GM12878 (cell line): ENCODE data around the gene TKTL1. TPM values are rescaled to one million over a fixed set of nuclear protein-coding genes. Genes with fewer than 3 reads are reported as not detected.

ENCODE experiments used
- ATAC-seq: fragments of 200-7000 bp; cut with Tn5 transposase; 3 replicates; pipeline ENCODE4 v1.9.1; 2020; ENCODE audit warnings: mild to moderate bottlenecking, moderate library complexity
- BruUV-seq: library from RNA; stranded (reverse); fragments of 400-500 nt; replicated peaks from 2 replicates; lab custom pipeline; 2021; lab: Mats Ljungman, UMichigan
- CTCF ChIA-PET: fragments of 300-600 bp; sonication (Branson Sonifier 250); formaldehyde crosslinking; extraction: SDS; loops from one replicate; lab custom pipeline; 2021; ENCODE audit warnings: inconsistent platforms; lab: Yijun Ruan, JAX
- POLR2A ChIA-PET: fragments of 350-600 bp; formaldehyde crosslinking; extraction: SDS; loops from one replicate; lab custom pipeline; 2021; ENCODE audit warnings: inconsistent platforms; lab: Charles Lee
- RAD21 ChIA-PET: fragments of 300-600 bp; sonication (Branson Sonifier 250); formaldehyde crosslinking; loops from one replicate; lab custom pipeline; 2023; ENCODE audit warnings: antibody characterized with exemption; ENCODE audit not compliant: unreplicated experiment; lab: Charles Lee
- SMC1A ChIA-PET: fragments of 300-600 bp; sonication (Branson Sonifier 250); formaldehyde crosslinking; loops from one replicate; lab custom pipeline; 2023; ENCODE audit not compliant: unreplicated experiment, uncharacterized antibody; lab: Charles Lee
- DNase-seq: peaks from one replicate; pipeline ENCODE4 v3.0.0-alpha.2; 2011; ENCODE audit warnings: low read depth, low spot score
- FAIRE-seq: peaks from 3 replicates; lab custom pipeline; 2011; peaks lifted over from hg19 to GRCh38; lab: Jason Lieb, UNC
- H2AFZ ChIP-seq: 2 replicates; pipeline ENCODE4 v1.6.0; 2011; ENCODE audit warnings: low read depth, low read length, control low read depth; ENCODE audit not compliant: control insufficient read depth
- H3K27ac ChIP-seq: 2 replicates; pipeline ENCODE4 v1.5.1; 2011; ENCODE audit warnings: control low read depth; ENCODE audit not compliant: control insufficient read depth, insufficient read depth
- H3K27me3 ChIP-seq, 2 experiments: replicated peaks in 1 of 2; 2 replicates each; pipeline versions ENCODE4 v1.6.0 to v1.6.1; 2011; ENCODE audit warnings: low read length in 1 of 2; ENCODE audit not compliant: control insufficient read depth in 2 of 2, insufficient read depth in 2 of 2
- H3K36me3 ChIP-seq, 2 experiments: 2 replicates each; pipeline ENCODE4 v1.5.1; 2011; ENCODE audit warnings: low read length in 1 of 2; ENCODE audit not compliant: control insufficient read depth in 2 of 2, insufficient read depth in 2 of 2
- H3K4me1 ChIP-seq: 2 replicates; pipeline ENCODE4 v1.6.1; 2011; ENCODE audit warnings: mild to moderate bottlenecking, low read length, moderate library complexity, mixed read lengths; ENCODE audit not compliant: control insufficient read depth, insufficient read depth
- H3K4me2 ChIP-seq: 2 replicates; pipeline ENCODE4 v1.6.0; 2011; ENCODE audit warnings: control low read depth; ENCODE audit not compliant: control insufficient read depth, insufficient read depth
- H3K4me3 ChIP-seq: fragments of 200-600 bp; sonication (generic); 2 replicates; pipeline ENCODE4 v1.5.1; 2016
- H3K79me2 ChIP-seq: 2 replicates; pipeline ENCODE4 v1.6.0; 2011; ENCODE audit warnings: low read length; ENCODE audit not compliant: control insufficient read depth, insufficient read depth
- H3K9ac ChIP-seq: 2 replicates; pipeline ENCODE4 v1.8.0; 2011; ENCODE audit warnings: low read length, control low read depth, mixed read lengths; ENCODE audit not compliant: control insufficient read depth, insufficient read depth
- H3K9me3 ChIP-seq: replicated peaks from 3 replicates; pipeline ENCODE4 v1.5.1; 2011; ENCODE audit warnings: mild to moderate bottlenecking, low read length; ENCODE audit not compliant: control insufficient read depth, insufficient read depth
- H4K20me1 ChIP-seq: 2 replicates; pipeline ENCODE4 v1.6.0; 2011; ENCODE audit not compliant: control insufficient read depth, insufficient read depth
- ATF3 ChIP-seq: IDR thresholded peaks from 2 replicates; pipeline ENCODE4 v1.6.1; 2011; ENCODE audit warnings: low read depth, mild to moderate bottlenecking, low read length, moderate library complexity, borderline replicate concordance; ENCODE audit errors: extremely low read depth
- BCL11A ChIP-seq: IDR thresholded peaks from 2 replicates; pipeline ENCODE4 v1.6.1; 2011; ENCODE audit warnings: low read depth, low read length
- CBX3 ChIP-seq: fragments of 200-600 bp; sonication (generic); IDR thresholded peaks from 2 replicates; pipeline ENCODE4 v1.6.1; 2016; ENCODE audit warnings: low read depth, borderline replicate concordance
- EP300 ChIP-seq, 2 experiments: fragments of 150-350 bp in 1 of 2; IDR thresholded peaks; 2 replicates each; pipeline ENCODE4 v1.6.1; 2011 to 2012; ENCODE audit warnings: low read depth in 2 of 2, low read length in 2 of 2, borderline replicate concordance in 1 of 2, improper control_type of control experiment in 1 of 2, inconsistent platforms in 1 of 2; ENCODE audit not compliant: control insufficient read depth in 1 of 2
- FOXM1 ChIP-seq: IDR thresholded peaks from 2 replicates; pipeline ENCODE4 v1.6.1; 2012; ENCODE audit warnings: low read depth, mild to moderate bottlenecking, inconsistent platforms, low read length, moderate library complexity
- SIN3A ChIP-seq: IDR thresholded peaks from 2 replicates; pipeline ENCODE4 v1.6.1; 2012; ENCODE audit warnings: low read depth, low read length, improper control_type of control experiment
- SREBF1 ChIP-seq: IDR thresholded peaks from 2 replicates; pipeline ENCODE4 v1.6.1; 2012; ENCODE audit warnings: mild to moderate bottlenecking, low read length
- TARDBP ChIP-seq: IDR thresholded peaks from 2 replicates; pipeline ENCODE4 v1.6.1; 2016; ENCODE audit warnings: borderline replicate concordance
- USF2 ChIP-seq: IDR thresholded peaks from 2 replicates; pipeline ENCODE4 v1.6.1; 2011; ENCODE audit warnings: low read depth, low read length, improper control_type of control experiment, borderline replicate concordance
- WGBS: methylation state at CpG from one replicate; pipeline ENCODE4 v1.1.6; 2016; ENCODE audit warnings: low lambda C conversion rate; ENCODE audit not compliant: insufficient replicate concordance, insufficient coverage; ENCODE audit errors: missing lambda C conversion rate; 5-methylcytosine and 5-hydroxymethylcytosine counted together
- in situ Hi-C: fragments of 300-500 bp; cut with MboI; formaldehyde crosslinking; loops from 9 replicates; pipeline ENCODE4 v1.14.3; 2018; ENCODE audit warnings: mixed read lengths
- intact Hi-C: fragments of 100-400 bp; cut with micrococcal nuclease; formaldehyde crosslinking; loops from one replicate; pipeline ENCODE4 v1.14.2; 2022; ENCODE audit not compliant: unreplicated experiment
- polyA plus RNA-seq, 11 experiments: library from polyadenylated mRNA; depleted of rRNA in 4 of 11; unstranded in 6 of 11; stranded (reverse) in 5 of 11; fragments of >200 nt; fragmentation: Nextera tagmentation in 4 of 11; fragmentation: Illumina TruSeq in 1 of 11; extraction: Ambion mirVana in 4 of 11; extraction: Trizol in 1 of 11; gene quantifications; 1 replicate in 1 of 11; 2 replicates in 10 of 11; pipeline versions ENCODE4 v1.2.1 to v1.2.3, GENCODE V29; 2011 to 2016; ENCODE audit warnings: inconsistent platforms in 2 of 11, missing spikeins in 2 of 11, low read depth in 1 of 11
- total RNA-seq, 4 experiments: library from RNA; depleted of rRNA in 3 of 4; stranded (reverse); fragments of >200 nt in 3 of 4; fragmentation: Illumina TruSeq in 1 of 4; extraction: Trizol in 1 of 4; gene quantifications; 2 replicates each; pipeline versions ENCODE4 v1.2.1 to v1.2.3, GENCODE V29; 2013 to 2021
- TF ChIP-seq, protein P1 (sequence below): fragments of 450-650 bp; IDR thresholded peaks from 2 replicates; pipeline ENCODE4 v1.6.1; 2017; ENCODE audit warnings: mild to moderate bottlenecking, low read depth, inconsistent platforms; ENCODE audit not compliant: poor library complexity, severe bottlenecking

TKTL1 gene
- total and polyA plus RNA-seq, 10 of the 15 experiments (the other 5 are each of a cell fraction or from before 2014, with no cell fraction given), result 0.01 to 0.07 TPM; not detected in 8

DNA sequence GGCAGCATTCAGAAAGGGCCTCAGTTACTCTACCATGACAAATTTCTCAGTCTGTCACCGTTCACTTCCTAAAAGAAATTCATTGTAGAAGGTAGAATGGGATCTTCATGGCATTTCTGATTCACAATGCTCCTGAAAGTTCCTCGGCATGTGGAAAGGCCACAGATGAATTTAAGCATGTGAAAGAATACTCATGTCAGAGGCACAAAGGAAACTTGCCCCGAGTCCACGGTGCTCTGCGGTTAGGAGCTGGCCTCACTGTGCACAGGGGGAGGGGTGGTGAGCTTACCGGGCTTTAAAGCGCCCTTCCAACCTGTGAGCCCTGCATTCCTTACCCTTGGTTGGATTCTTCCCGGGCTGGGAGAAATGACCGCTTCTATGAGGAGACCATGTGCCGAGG is 9.3 kb downstream of the TKTL1 start (continued):
- TF ChIP-seq USF2 (no peak), SIN3A (no peak)

GRCh38 chrX:154305541-154306205 is 10.1 kb downstream of the TKTL1 start:
- no peak for ATAC-seq

More at GRCh38 chrX:154305541-154306205, 10.1 kb downstream of the TKTL1 start:
- DNase-seq (no peak), FAIRE-seq (no peak)
- no peak overlapping the region for H2AFZ ChIP-seq
- TF ChIP-seq CBX3 (no peak), ATF3 (no peak), BCL11A (no peak), TARDBP (no peak), SREBF1 (no peak), EP300 (IDR thresholded peaks at IDR 0.05; ENCODE audit: borderline replicate concordance in 1 of 2, control insufficient read depth in 1 of 2, low read depth in 2 of 2, low read length in 2 of 2) (no peak), FOXM1 (no peak)
- TF ChIP-seq, protein P1, sequence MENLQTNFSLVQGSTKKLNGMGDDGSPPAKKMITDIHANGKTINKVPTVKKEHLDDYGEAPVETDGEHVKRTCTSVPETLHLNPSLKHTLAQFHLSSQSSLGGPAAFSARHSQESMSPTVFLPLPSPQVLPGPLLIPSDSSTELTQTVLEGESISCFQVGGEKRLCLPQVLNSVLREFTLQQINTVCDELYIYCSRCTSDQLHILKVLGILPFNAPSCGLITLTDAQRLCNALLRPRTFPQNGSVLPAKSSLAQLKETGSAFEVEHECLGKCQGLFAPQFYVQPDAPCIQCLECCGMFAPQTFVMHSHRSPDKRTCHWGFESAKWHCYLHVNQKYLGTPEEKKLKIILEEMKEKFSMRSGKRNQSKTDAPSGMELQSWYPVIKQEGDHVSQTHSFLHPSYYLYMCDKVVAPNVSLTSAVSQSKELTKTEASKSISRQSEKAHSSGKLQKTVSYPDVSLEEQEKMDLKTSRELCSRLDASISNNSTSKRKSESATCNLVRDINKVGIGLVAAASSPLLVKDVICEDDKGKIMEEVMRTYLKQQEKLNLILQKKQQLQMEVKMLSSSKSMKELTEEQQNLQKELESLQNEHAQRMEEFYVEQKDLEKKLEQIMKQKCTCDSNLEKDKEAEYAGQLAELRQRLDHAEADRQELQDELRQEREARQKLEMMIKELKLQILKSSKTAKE, result no peak
- 38% methylated on average over 11 of the region's 11 CpGs for WGBS
- POLR2A ChIA-PET, result no interaction called here
- H3K4me1 ChIP-seq, result no peaks in the 10 kb centered on the region
- no peak overlapping the region for H3K9ac ChIP-seq
- H3K27ac ChIP-seq, result no peak overlapping the region
- no peaks in the 10 kb centered on the region; the same call in 2 of the 3 replicates for H3K9me3 ChIP-seq
- SMC1A ChIA-PET, result no interaction called here
- no TSS peak for BruUV-seq
- no peaks in the 10 kb centered on the region for H3K36me3 ChIP-seq
- CTCF ChIA-PET, result interaction anchor here (0.9 to 1.1 kb wide), 2 partner anchors 11 to 20 kb away, joined by 3 read pairs; partner anchors contain the start of gene TEX28
- RAD21 ChIA-PET, result no interaction called here
- intact Hi-C loops (no loop called here), in situ Hi-C loops (loop anchor here (25.0 kb wide), 1 partner anchor 168 kb away; the partner anchor contains the start of gene OPN1LW)
- no peaks in the 10 kb centered on the region for H4K20me1 ChIP-seq
- H3K4me2 ChIP-seq, result no peak overlapping the region
- H3K79me2 ChIP-seq, result no peaks in the 10 kb centered on the region
- H3K27me3 ChIP-seq, result no peaks in the 10 kb centered on the region
- no peak overlapping the region for H3K4me3 ChIP-seq
